Natural killer cell (primary cell): ENCODE results near the gene CSNK1G1. TPM values are rescaled to one million over a fixed set of nuclear protein-coding genes. Genes with fewer than 3 reads are reported as not detected.
"Not testable (repeated sequence)": the region's sequence is repeated elsewhere in the genome, so short reads cannot be mapped to it uniquely, and the experiment has no call there.

Experiments
- ATAC-seq, 3 donors: fragments of 150-1000 bp in 2 of 3; fragments of 200-7000 bp in 1 of 3; cut with Tn5 transposase; 1 replicate in 1 of 3; 2 replicates in 2 of 3; pipeline ENCODE4 v1.10.0; 2021; ENCODE audit warnings: mild to moderate bottlenecking in 2 of 3, moderate library complexity in 2 of 3
- DNase-seq, 2 donors: peaks; one replicate each; pipeline versions ENCODE4 v3.0.0 to v3.0.0-alpha.2; 2013 to 2021; ENCODE audit warnings: mixed read lengths in 1 of 2
- H3K27ac ChIP-seq: one replicate; pipeline ENCODE4 v1.5.1; 2013; ENCODE audit warnings: mild to moderate bottlenecking, low read length
- H3K27me3 ChIP-seq: one replicate; pipeline ENCODE4 v1.6.1; 2013; ENCODE audit warnings: low read length; ENCODE audit not compliant: control insufficient read depth, insufficient read depth
- H3K36me3 ChIP-seq: one replicate; pipeline ENCODE4 v1.6.1; 2013; ENCODE audit warnings: low read length; ENCODE audit not compliant: control insufficient read depth, insufficient read depth
- H3K4me1 ChIP-seq: one replicate; pipeline ENCODE4 v1.6.1; 2013; ENCODE audit warnings: low read length; ENCODE audit not compliant: control insufficient read depth, insufficient read depth
- H3K4me3 ChIP-seq: one replicate; pipeline ENCODE4 v1.5.1; 2013; ENCODE audit warnings: low read length
- H3K9me3 ChIP-seq: one replicate; pipeline ENCODE4 v1.6.1; 2013; ENCODE audit warnings: low read length; ENCODE audit not compliant: control insufficient read depth, insufficient read depth
- H3K27ac Mint-ChIP-seq, 2 donors: one replicate each; pipeline ENCODE4 v1.8.0; 2022; ENCODE audit warnings: mild to moderate bottlenecking in 2 of 2, mixed read lengths in 2 of 2, moderate library complexity in 1 of 2
- H3K27me3 Mint-ChIP-seq, 2 donors: one replicate each; pipeline ENCODE4 v1.8.0; 2022; ENCODE audit warnings: low read depth in 2 of 2, mixed read lengths in 2 of 2
- H3K36me3 Mint-ChIP-seq: one replicate; pipeline ENCODE4 v1.8.0; 2022; ENCODE audit warnings: mixed read lengths
- H3K4me1 Mint-ChIP-seq, 2 donors: one replicate each; pipeline ENCODE4 v1.8.0; 2022; ENCODE audit warnings: mixed read lengths in 2 of 2
- H3K4me3 Mint-ChIP-seq: one replicate; pipeline ENCODE4 v1.8.0; 2022; ENCODE audit warnings: mild to moderate bottlenecking, moderate library complexity, mixed read lengths
- H3K9me3 Mint-ChIP-seq, 2 donors: one replicate each; pipeline ENCODE4 v1.8.0; 2022; ENCODE audit warnings: mixed read lengths in 2 of 2
- WGBS: methylation state at CpG from one replicate; pipeline ENCODE4 v1.1.7; 2013; ENCODE audit warnings: missing lambda C conversion rate; ENCODE audit not compliant: insufficient coverage; 5-methylcytosine and 5-hydroxymethylcytosine counted together
- intact Hi-C: fragments of 100-400 bp; cut with micrococcal nuclease; formaldehyde crosslinking; loops from one replicate; pipeline ENCODE4 v1.14.2; 2022
- total RNA-seq, 4 donors: library from RNA; stranded (reverse); fragments of 120-200 nt in 1 of 4; gene quantifications; one replicate each; pipeline versions ENCODE4 v1.2.3 to v1.2.4, GENCODE V29; 2013 to 2022
- TF ChIP-seq, protein P1 (sequence below): fragments of 200-600 bp; IDR thresholded peaks from one replicate; pipeline ENCODE4 v1.8.0; 2022; ENCODE audit warnings: antibody characterized with exemption

CSNK1G1 gene
- total RNA-seq, 3 donors from 2014 or later (not counting 1 experiment from before 2014, with no cell fraction given): 26.2 to 36.8 (median 34.0) TPM

DNA sequence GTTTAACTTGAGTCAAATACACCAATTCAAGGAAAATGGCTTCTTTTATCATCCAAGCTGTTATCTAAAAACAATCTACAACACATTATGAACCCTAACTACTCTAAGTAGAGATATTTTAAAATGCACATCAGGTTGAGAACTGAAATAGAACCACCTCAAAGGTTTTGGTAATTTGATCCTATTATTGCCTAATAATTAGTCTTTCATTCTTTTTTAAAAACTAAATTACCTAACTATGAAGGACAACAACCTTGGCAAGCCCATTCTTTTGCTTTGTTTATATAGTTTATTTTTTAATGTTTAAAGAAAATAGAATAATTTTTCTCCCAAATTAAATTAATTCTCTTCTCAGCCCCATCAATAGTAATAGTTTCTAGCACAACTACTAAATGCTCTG is 132.1 kb downstream of the CSNK1G1 start:
- no peaks in the 10 kb centered on the region for H3K9me3 ChIP-seq
- no peak for ATAC-seq
- H3K4me3 Mint-ChIP-seq: no peak overlapping the region
- no peaks in the 10 kb centered on the region for H3K27me3 Mint-ChIP-seq
- H3K36me3 Mint-ChIP-seq: no peaks in the 10 kb centered on the region
- H3K9me3 Mint-ChIP-seq: peaks cover 0 to 3% of the 10 kb centered on the region in 2 donors
- no peak overlapping the region for H3K27ac ChIP-seq
- TF ChIP-seq, protein P1, sequence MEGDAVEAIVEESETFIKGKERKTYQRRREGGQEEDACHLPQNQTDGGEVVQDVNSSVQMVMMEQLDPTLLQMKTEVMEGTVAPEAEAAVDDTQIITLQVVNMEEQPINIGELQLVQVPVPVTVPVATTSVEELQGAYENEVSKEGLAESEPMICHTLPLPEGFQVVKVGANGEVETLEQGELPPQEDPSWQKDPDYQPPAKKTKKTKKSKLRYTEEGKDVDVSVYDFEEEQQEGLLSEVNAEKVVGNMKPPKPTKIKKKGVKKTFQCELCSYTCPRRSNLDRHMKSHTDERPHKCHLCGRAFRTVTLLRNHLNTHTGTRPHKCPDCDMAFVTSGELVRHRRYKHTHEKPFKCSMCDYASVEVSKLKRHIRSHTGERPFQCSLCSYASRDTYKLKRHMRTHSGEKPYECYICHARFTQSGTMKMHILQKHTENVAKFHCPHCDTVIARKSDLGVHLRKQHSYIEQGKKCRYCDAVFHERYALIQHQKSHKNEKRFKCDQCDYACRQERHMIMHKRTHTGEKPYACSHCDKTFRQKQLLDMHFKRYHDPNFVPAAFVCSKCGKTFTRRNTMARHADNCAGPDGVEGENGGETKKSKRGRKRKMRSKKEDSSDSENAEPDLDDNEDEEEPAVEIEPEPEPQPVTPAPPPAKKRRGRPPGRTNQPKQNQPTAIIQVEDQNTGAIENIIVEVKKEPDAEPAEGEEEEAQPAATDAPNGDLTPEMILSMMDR: no peak
- H3K36me3 ChIP-seq: no peaks in the 10 kb centered on the region
- H3K4me1 Mint-ChIP-seq: peaks cover 16 to 20% of the 10 kb centered on the region in 2 donors
- DNase-seq: no peak
- intact Hi-C loops: no loop called here
- no peaks in the 10 kb centered on the region for H3K4me1 ChIP-seq
- H3K27ac Mint-ChIP-seq: no peak overlapping the region
- no peaks in the 10 kb centered on the region for H3K27me3 ChIP-seq
- H3K4me3 ChIP-seq: no peak overlapping the region

DNA sequence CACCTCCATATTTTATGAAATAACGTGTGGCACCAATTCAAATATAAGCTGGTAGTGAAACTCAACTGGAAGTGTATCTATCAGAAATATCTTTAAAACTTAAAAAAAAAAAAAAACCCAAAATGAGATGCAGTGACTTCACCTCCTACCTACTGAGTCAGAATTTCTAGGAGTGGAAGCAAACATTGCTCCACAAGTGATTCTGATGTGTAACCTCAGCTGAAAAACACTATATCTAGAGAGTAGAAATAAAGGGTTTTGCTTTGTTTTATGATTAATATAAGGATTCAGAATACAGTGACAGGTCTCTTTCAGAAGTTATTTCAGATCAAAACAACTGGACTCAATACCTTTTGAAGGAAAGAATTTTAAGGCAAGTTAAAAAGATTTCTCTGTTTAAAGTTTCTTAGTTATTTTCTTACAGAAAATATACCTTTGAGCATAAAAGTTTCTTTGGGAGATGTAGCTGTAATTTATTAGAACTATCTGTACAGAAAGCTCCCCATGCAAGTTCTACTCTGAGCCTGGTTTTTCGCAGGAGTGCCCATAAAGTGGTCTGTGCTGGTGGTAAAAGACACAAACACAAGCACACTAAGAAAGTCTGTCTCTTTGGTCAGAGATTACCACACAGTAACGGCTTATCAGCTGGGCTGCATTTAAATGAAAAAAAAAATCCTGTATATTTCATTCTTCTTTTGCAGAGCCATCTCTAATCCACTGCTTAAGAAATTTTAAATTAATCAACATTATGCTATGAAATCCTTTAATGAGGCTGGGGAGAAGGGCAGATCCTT is 133.2 kb downstream of the CSNK1G1 start:
- Histone ChIP-seq H3K27me3 (no peaks in the 10 kb centered on the region), H3K4me3 (no peak overlapping the region), H3K4me1 (no peaks in the 10 kb centered on the region), H3K27ac (no peak overlapping the region), H3K9me3 (no peaks in the 10 kb centered on the region), H3K36me3 (no peaks in the 10 kb centered on the region)
- Mint-ChIP-seq H3K4me1 (peaks cover 11 to 16% of the 10 kb centered on the region in 2 donors), H3K36me3 (no peaks in the 10 kb centered on the region), H3K4me3 (no peak overlapping the region), H3K27me3 (no peaks in the 10 kb centered on the region), H3K9me3 (peaks cover 0 to 3% of the 10 kb centered on the region in 2 donors), H3K27ac (no peak overlapping the region)
- WGBS: 80% methylated on average over 2 of the region's 3 CpGs
- DNase-seq (no peak), ATAC-seq (no peak)
- TF ChIP-seq, protein P1: no peak
- intact Hi-C loops: no loop called here

DNA sequence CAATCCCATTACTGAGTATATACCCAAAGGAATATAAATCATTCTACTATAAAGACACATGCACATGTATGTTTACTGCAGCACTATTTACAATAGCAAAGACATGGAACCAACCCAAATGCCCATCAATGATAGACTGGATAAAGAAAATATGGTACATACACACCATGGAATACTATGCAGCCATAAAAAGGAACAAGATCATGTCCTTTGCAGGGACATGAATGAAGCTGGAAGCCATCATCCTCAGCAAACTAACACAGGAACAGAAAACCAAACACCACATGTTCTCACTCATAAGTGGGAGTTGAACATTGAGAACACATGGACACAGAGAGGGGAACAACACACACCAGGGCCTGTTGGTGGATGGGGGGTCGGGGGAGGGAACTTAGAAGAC is 134.1 kb downstream of the CSNK1G1 start:
- H3K9me3 Mint-ChIP-seq, DNase-seq, H3K4me1 ChIP-seq, H3K27me3 ChIP-seq, intact Hi-C loops, H3K36me3 Mint-ChIP-seq, H3K4me3 Mint-ChIP-seq, H3K36me3 ChIP-seq, ATAC-seq, H3K9me3 ChIP-seq, H3K4me3 ChIP-seq, H3K27ac ChIP-seq, H3K27ac Mint-ChIP-seq, H3K27me3 Mint-ChIP-seq: not testable (repeated sequence)
- WGBS: 100% methylated on average over 1 of the region's 1 CpG
- peaks cover 6 to 13% of the 10 kb centered on the region in 2 donors for H3K4me1 Mint-ChIP-seq

DNA sequence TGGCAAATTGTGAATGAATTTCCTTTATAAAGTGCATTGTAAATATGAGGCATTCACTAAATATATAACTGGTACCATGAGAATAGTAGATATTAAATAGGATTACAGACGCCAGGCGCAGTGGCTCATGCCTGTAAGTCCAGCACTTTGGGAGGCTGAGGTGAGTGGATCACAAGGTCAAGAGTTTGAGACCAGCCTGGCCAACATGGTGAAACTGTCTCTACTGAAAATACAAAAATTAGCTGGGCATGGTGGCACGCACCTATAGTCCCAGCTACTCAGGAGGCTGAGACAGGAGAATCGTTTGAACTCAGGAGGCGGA is 138.6 kb downstream of the CSNK1G1 start:
- H3K4me1 ChIP-seq, H3K4me3 ChIP-seq, ATAC-seq, intact Hi-C loops, H3K4me1 Mint-ChIP-seq, H3K4me3 Mint-ChIP-seq, H3K27ac ChIP-seq, H3K9me3 ChIP-seq, H3K27me3 ChIP-seq, DNase-seq, H3K9me3 Mint-ChIP-seq, H3K27ac Mint-ChIP-seq, H3K27me3 Mint-ChIP-seq: not testable (repeated sequence)
- peaks cover 12% of the 10 kb centered on the region for H3K36me3 ChIP-seq
- 95% methylated on average over 5 of the region's 5 CpGs for WGBS
- peaks cover 11% of the 10 kb centered on the region for H3K36me3 Mint-ChIP-seq
